Lower leg skin (tissue), 4 donors: Measurements from ENCODE around the gene DNAH14. TPM values are rescaled to one million over a fixed set of nuclear protein-coding genes. Genes with fewer than 3 reads are reported as not detected.
"Not testable (repeated sequence)": the region's sequence is repeated elsewhere in the genome, so short reads cannot be mapped to it uniquely, and the experiment has no call there.

Experiments used
- DNase-seq, 2 donors: peaks; one replicate each; pipeline ENCODE4 v3.0.0-alpha.2; 2019; ENCODE audit warnings: low spot score in 2 of 2
- H3K4me3 ChIP-seq: fragments of 200-600 bp; sonication (generic); 2 replicates; pipeline ENCODE4 v1.5.1; 2017; ENCODE audit warnings: mild to moderate bottlenecking, low read depth; ENCODE audit not compliant: poor library complexity, severe bottlenecking
- CTCF ChIP-seq, 3 donors: fragments of 450-650 bp; IDR thresholded peaks; one replicate each; pipeline ENCODE4 v1.5.1; 2016; ENCODE audit warnings: antibody characterized with exemption in 3 of 3, mild to moderate bottlenecking in 3 of 3, moderate library complexity in 2 of 3
- POLR2A ChIP-seq, 2 donors: fragments of 450-650 bp; IDR thresholded peaks; one replicate each; pipeline ENCODE4 v1.6.1; 2016 to 2017; ENCODE audit warnings: antibody characterized with exemption in 2 of 2, mild to moderate bottlenecking in 1 of 2, moderate library complexity in 1 of 2
- WGBS, 2 donors: methylation state at CpG; one replicate each; pipeline ENCODE4 v1.1.5; 2018; 5-methylcytosine and 5-hydroxymethylcytosine counted together
- intact Hi-C: fragments of 100-400 bp; cut with DNase I; formaldehyde crosslinking; loops from one replicate; pipeline ENCODE4 v1.15.0; 2023; ENCODE audit warnings: low total_unique reads
- total RNA-seq, 4 donors: library from RNA; depleted of rRNA; stranded (reverse); fragments of >200 nt; gene quantifications; one replicate each; pipeline ENCODE4 v1.1.0, GENCODE V29; 2016

DNAH14 gene
- total RNA-seq, 4 donors from 2014 or later, result 0.84 to 3.0 (median 1.8) TPM

GRCh38 chr1:225329041-225329440, 399.6 kb downstream of the DNAH14 start:
- DNase-seq, result no peak
- no peak overlapping the region for H3K4me3 ChIP-seq
- TF ChIP-seq CTCF (IDR thresholded peaks at IDR 0.05) (no peak), POLR2A (IDR thresholded peaks at IDR 0.05) (no peak)
- intact Hi-C loops, result no loop called here

- DNase-seq, intact Hi-C loops, H3K4me3 ChIP-seq: not testable (repeated sequence)
- 43% methylated on average over 1 of the region's 1 CpG for WGBS, 2 donors
Measured at GRCh38 chr1:225329996-225330395, 400.5 kb downstream of the DNAH14 start.

- TF ChIP-seq POLR2A (IDR thresholded peaks at IDR 0.05), result no peak
- TF ChIP-seq CTCF (IDR thresholded peaks at IDR 0.05), result no peak
Measured at GRCh38 chr1:225332686-225333085, 403.2 kb downstream of the DNAH14 start.

GRCh38 chr1:225335098-225335778, 405.8 kb downstream of the DNAH14 start:
- intact Hi-C loops, H3K4me3 ChIP-seq, DNase-seq: not testable (repeated sequence)
- 36% methylated on average over 18 of the region's 18 CpGs for WGBS, 2 donors

More at GRCh38 chr1:225332686-225333085, 403.2 kb downstream of the DNAH14 start:
- 94 to 95% methylated on average over 1 of the region's 1 CpG for WGBS, 2 donors
- no peak for DNase-seq
- intact Hi-C loops, result no loop called here
- no peak overlapping the region for H3K4me3 ChIP-seq

GRCh38 chr1:225338545-225338944, 409.1 kb downstream of the DNAH14 start:
- intact Hi-C loops, result no loop called here
- H3K4me3 ChIP-seq, result no peak overlapping the region
- TF ChIP-seq CTCF (IDR thresholded peaks at IDR 0.05) (no peak), POLR2A (IDR thresholded peaks at IDR 0.05) (no peak)
- 92 to 95% methylated on average over 3 of the region's 3 CpGs for WGBS, 2 donors
- DNase-seq, result no peak

- intact Hi-C loops, result no loop called here
- no peak overlapping the region for H3K4me3 ChIP-seq
- WGBS, 2 donors, result 95 to 97% methylated on average over 3 of the region's 3 CpGs
- TF ChIP-seq CTCF (IDR thresholded peaks at IDR 0.05) (no peak), POLR2A (IDR thresholded peaks at IDR 0.05) (no peak)
- no peak for DNase-seq
Measured at GRCh38 chr1:225341642-225342041, 412.2 kb downstream of the DNAH14 start.

GRCh38 chr1:225342695-225343094, 413.2 kb downstream of the DNAH14 start:
- 78 to 89% methylated on average over 7 of the region's 7 CpGs for WGBS, 2 donors
- DNase-seq, result no peak
- TF ChIP-seq POLR2A (IDR thresholded peaks at IDR 0.05), result no peak
- no peak for TF ChIP-seq CTCF (IDR thresholded peaks at IDR 0.05)
- intact Hi-C loops, result no loop called here
- no peak overlapping the region for H3K4me3 ChIP-seq
